PC-3 (cell line): ENCODE data around the gene ROBO2. TPM values are rescaled to one million over a fixed set of nuclear protein-coding genes. Genes with fewer than 3 reads are reported as not detected.

Experiments
- ATAC-seq: fragments of 200-7000 bp; cut with Tn5 transposase; 2 replicates; pipeline ENCODE4 v1.9.1; 2020; ENCODE audit warnings: mild to moderate bottlenecking, moderate library complexity
- BruUV-seq: library from RNA; stranded (reverse); fragments of 400-500 nt; replicated peaks from 2 replicates; lab custom pipeline; 2021; lab: Mats Ljungman, UMichigan
- CTCF ChIA-PET: fragments of 300-600 bp; sonication (Branson Sonifier 250); formaldehyde crosslinking; loops from one replicate; lab custom pipeline; 2022; ENCODE audit warnings: antibody characterized with exemption; lab: Charles Lee
- POLR2A ChIA-PET: fragments of 300-600 bp; sonication (Branson Sonifier 250); formaldehyde crosslinking; loops from one replicate; lab custom pipeline; 2022; ENCODE audit warnings: antibody characterized with exemption; ENCODE audit not compliant: unreplicated experiment; lab: Charles Lee
- DNase-seq: peaks from one replicate; pipeline ENCODE4 v3.0.0-alpha.2; 2015
- H2AFZ ChIP-seq: fragments of 300-600 bp; sonication (generic); 2 replicates; pipeline ENCODE4 v1.6.0; 2016; ENCODE audit warnings: antibody characterized with exemption, low read length
- H3F3A ChIP-seq: fragments of 300-600 bp; sonication (generic); one replicate; pipeline ENCODE4 v1.6.0; 2017; ENCODE audit warnings: antibody characterized with exemption, low read length, control low read depth, mild to moderate bottlenecking; ENCODE audit not compliant: unreplicated experiment
- H3K27ac ChIP-seq: fragments of 300-600 bp; sonication (generic); 2 replicates; pipeline ENCODE4 v1.5.1; 2016; ENCODE audit warnings: mild to moderate bottlenecking, low read length
- H3K27me3 ChIP-seq: fragments of 300-600 bp; sonication (generic); 2 replicates; pipeline ENCODE4 v1.6.1; 2016; ENCODE audit warnings: low read length, mixed read lengths
- H3K36me3 ChIP-seq: fragments of 300-600 bp; sonication (generic); 2 replicates; pipeline ENCODE4 v1.6.1; 2016; ENCODE audit warnings: low read depth, mixed run types, low read length, mixed read lengths
- H3K4me1 ChIP-seq: fragments of 300-600 bp; sonication (generic); 2 replicates; pipeline ENCODE4 v1.5.1; 2016; ENCODE audit warnings: low read length; ENCODE audit not compliant: insufficient read depth
- H3K4me2 ChIP-seq: fragments of 300-600 bp; sonication (generic); 2 replicates; pipeline ENCODE4 v1.6.0; 2016; ENCODE audit warnings: low read length
- H3K4me3 ChIP-seq: fragments of 300-600 bp; sonication (generic); 2 replicates; pipeline ENCODE4 v1.5.1; 2016; ENCODE audit warnings: mild to moderate bottlenecking, low read length, mixed read lengths
- H3K79me2 ChIP-seq: fragments of 300-600 bp; sonication (generic); 2 replicates; pipeline ENCODE4 v1.6.1; 2017; ENCODE audit warnings: low read length, mixed read lengths
- H3K9ac ChIP-seq: fragments of 300-600 bp; sonication (generic); 2 replicates; pipeline ENCODE4 v1.6.0; 2016; ENCODE audit warnings: mild to moderate bottlenecking, low read length
- H3K9me2 ChIP-seq: fragments of 300-600 bp; sonication (generic); replicated peaks from 2 replicates; pipeline ENCODE4 v1.6.1; 2016; ENCODE audit warnings: mixed run types, low read length, mixed read lengths
- H3K9me3 ChIP-seq: fragments of 300-600 bp; sonication (generic); 2 replicates; pipeline ENCODE4 v1.6.1; 2016; ENCODE audit warnings: low read length, mixed read lengths
- H4K20me1 ChIP-seq: fragments of 300-600 bp; sonication (generic); 2 replicates; pipeline ENCODE4 v1.6.1; 2016; ENCODE audit warnings: low read length, mixed read lengths
- EZH2 ChIP-seq: fragments of 300-600 bp; sonication (generic); IDR thresholded peaks from one replicate; pipeline ENCODE4 v1.6.1; 2017; ENCODE audit warnings: antibody characterized with exemption, mild to moderate bottlenecking, low read length; ENCODE audit not compliant: unreplicated experiment
- EZH2phosphoT487 ChIP-seq: fragments of 300-600 bp; sonication (generic); IDR thresholded peaks from 2 replicates; pipeline ENCODE4 v1.6.1; 2018; ENCODE audit warnings: mild to moderate bottlenecking, antibody characterized with exemption, low read length, borderline replicate concordance
- intact Hi-C: fragments of 100-400 bp; cut with micrococcal nuclease; formaldehyde crosslinking; loops from 2 replicates; pipeline ENCODE4 v1.9.0; 2023
- total RNA-seq: library from RNA; depleted of rRNA; stranded (reverse); fragments of >200 nt; gene quantifications from 2 replicates; pipeline ENCODE4 v1.2.3, GENCODE V29; 2014
- TF ChIP-seq, protein P1 (sequence below): fragments of 300-600 bp; sonication (generic); conservative IDR thresholded peaks from 2 replicates; pipeline ENCODE4 v1.5.1; 2017; ENCODE audit warnings: antibody characterized with exemption, low read depth, mild to moderate bottlenecking, low read length

Gene ROBO2
- total RNA-seq, 1 experiment from 2014 or later = not detected

DNA sequence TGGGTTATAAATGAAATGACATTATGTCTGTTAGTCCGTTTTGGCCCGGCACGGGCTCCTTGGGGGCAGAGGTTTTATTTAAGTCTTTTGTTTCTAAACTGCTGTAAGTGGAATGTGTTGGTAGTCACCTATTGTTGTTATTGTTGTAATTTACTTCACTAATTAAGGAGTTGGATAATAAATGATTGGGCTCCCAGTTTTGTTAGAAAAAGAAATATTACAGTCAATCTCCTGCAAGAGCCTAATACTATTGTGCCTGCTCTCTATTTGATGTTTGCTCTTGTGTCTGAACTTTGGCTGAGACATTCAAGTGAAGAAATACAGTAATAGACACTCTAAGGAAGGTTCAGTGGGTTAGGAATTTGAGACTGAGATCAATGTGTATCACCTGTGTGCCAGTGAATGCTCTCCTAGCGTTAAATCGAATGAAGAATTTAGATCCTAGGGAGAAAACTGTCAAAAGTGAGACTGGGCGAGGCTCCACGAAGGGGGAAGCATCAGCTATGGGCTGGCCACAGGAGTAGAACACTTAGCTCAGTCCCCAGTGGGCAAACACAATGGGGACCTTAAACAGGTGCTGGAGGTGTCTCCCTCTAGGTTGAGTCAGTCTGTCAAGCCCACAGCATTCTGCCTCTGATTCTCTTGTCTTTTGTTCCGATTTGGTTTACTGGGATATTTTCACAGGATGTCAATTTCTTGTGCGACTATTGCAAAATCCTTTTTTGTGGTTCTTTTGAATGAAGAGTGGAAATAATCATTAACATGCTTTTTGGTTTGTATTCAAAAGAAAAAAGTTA lies 1.2 kb downstream of the ROBO2 start:
- H3F3A ChIP-seq = no peaks in the 10 kb centered on the region
- H3K9ac ChIP-seq = no peak overlapping the region
- intact Hi-C loops = no loop called here
- no peaks in the 10 kb centered on the region for H3K9me2 ChIP-seq
- H4K20me1 ChIP-seq = no peaks in the 10 kb centered on the region
- no peak overlapping the region for H3K4me3 ChIP-seq
- ChIA-PET CTCF (no interaction called here), POLR2A (no interaction called here)
- TF ChIP-seq EZH2 (no peak), EZH2phosphoT487 (no peak)
- TF ChIP-seq, protein P1, sequence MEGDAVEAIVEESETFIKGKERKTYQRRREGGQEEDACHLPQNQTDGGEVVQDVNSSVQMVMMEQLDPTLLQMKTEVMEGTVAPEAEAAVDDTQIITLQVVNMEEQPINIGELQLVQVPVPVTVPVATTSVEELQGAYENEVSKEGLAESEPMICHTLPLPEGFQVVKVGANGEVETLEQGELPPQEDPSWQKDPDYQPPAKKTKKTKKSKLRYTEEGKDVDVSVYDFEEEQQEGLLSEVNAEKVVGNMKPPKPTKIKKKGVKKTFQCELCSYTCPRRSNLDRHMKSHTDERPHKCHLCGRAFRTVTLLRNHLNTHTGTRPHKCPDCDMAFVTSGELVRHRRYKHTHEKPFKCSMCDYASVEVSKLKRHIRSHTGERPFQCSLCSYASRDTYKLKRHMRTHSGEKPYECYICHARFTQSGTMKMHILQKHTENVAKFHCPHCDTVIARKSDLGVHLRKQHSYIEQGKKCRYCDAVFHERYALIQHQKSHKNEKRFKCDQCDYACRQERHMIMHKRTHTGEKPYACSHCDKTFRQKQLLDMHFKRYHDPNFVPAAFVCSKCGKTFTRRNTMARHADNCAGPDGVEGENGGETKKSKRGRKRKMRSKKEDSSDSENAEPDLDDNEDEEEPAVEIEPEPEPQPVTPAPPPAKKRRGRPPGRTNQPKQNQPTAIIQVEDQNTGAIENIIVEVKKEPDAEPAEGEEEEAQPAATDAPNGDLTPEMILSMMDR = no peak
- H3K79me2 ChIP-seq = no peaks in the 10 kb centered on the region
- no peaks in the 10 kb centered on the region for H3K4me1 ChIP-seq
- no peaks in the 10 kb centered on the region for H3K9me3 ChIP-seq
- H3K27ac ChIP-seq = no peak overlapping the region
- H3K36me3 ChIP-seq = no peaks in the 10 kb centered on the region
- no peak overlapping the region for H2AFZ ChIP-seq
- H3K27me3 ChIP-seq = peaks cover 69% of the 10 kb centered on the region
- no peak overlapping the region for H3K4me2 ChIP-seq
- DNase-seq (no peak), ATAC-seq (no peak)
- no TSS peak for BruUV-seq

DNA sequence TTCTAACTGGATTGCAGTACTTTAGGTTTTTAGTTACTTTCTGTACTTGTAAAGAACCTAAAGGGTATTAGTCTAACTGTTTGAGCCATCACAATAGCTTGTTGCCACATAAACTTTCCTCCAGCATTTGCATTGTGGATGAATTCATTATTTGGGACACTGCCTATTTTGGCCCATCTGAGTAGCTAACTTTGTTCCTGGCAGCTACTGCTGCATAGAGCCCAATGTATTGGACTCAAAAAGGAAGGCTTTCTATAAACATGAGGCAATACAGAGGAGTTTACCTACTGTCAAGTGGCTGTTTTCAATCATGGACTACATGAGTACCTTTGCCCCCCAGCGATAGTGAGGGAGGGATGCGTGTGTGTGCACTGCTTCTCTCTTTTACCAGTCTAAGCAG lies 1.9 kb downstream of the ROBO2 start:
- H3K4me2 ChIP-seq = no peak overlapping the region
- H4K20me1 ChIP-seq = no peaks in the 10 kb centered on the region
- intact Hi-C loops = no loop called here
- no peaks in the 10 kb centered on the region for H3K79me2 ChIP-seq
- no TSS peak for BruUV-seq
- H3K27me3 ChIP-seq = peaks cover 63% of the 10 kb centered on the region
- ATAC-seq = no peak
- TF ChIP-seq, protein P1 = no peak
- H2AFZ ChIP-seq = no peak overlapping the region
- no peak overlapping the region for H3K27ac ChIP-seq
- H3K9me2 ChIP-seq = no peaks in the 10 kb centered on the region
- H3K9ac ChIP-seq = no peak overlapping the region
- no peaks in the 10 kb centered on the region for H3K4me1 ChIP-seq
- H3K36me3 ChIP-seq = no peaks in the 10 kb centered on the region
- H3K9me3 ChIP-seq = no peaks in the 10 kb centered on the region
- no peaks in the 10 kb centered on the region for H3F3A ChIP-seq
- ChIA-PET CTCF (no interaction called here), POLR2A (no interaction called here)
- no peak overlapping the region for H3K4me3 ChIP-seq
- DNase-seq = no peak

DNA sequence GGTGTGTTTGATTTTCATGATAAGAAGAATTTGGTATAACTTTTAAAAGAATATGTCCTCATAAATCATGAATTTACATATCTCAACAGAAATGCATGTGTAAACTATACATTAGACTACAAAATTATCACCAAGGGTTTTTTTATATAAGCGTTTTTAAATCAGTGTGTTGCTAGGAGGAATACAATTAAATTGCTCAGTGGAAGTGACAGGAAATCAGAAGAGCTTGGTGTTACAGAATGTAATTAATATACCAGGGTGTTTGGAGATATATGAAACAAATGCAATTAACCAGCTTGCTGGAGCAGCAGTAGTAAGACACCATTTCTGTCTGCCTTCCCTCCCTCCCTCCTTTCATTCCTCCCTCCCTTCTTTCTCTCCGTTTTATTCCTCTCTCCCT lies 2.4 kb downstream of the ROBO2 start:
- no TSS peak for BruUV-seq
- no peak overlapping the region for H2AFZ ChIP-seq

More for the DNA sequence above, 2.4 kb downstream of the ROBO2 start:
- Histone ChIP-seq H3K36me3 (no peaks in the 10 kb centered on the region), H4K20me1 (no peaks in the 10 kb centered on the region), H3K27me3 (peaks cover 58% of the 10 kb centered on the region), H3K4me3 (no peak overlapping the region), H3K9me2 (no peaks in the 10 kb centered on the region), H3K79me2 (no peaks in the 10 kb centered on the region), H3K9me3 (no peaks in the 10 kb centered on the region), H3K9ac (no peak overlapping the region), H3K4me1 (no peaks in the 10 kb centered on the region), H3K4me2 (no peak overlapping the region), H3F3A (no peaks in the 10 kb centered on the region), H3K27ac (no peak overlapping the region)
- ChIA-PET CTCF (no interaction called here), POLR2A (no interaction called here)
- ATAC-seq (no peak), DNase-seq (no peak)
- TF ChIP-seq EZH2 (no peak), EZH2phosphoT487 (no peak)
- TF ChIP-seq, protein P1 = no peak
- intact Hi-C loops = no loop called here
